Upper lobe of left lung (tissue), 4 donors: ENCODE data around the gene BORCS6.

ENCODE experiments used
- CTCF ChIP-seq, 6 experiments: fragments of 450-650 bp in 4 of 6; fragments of 200-600 bp in 2 of 6; sonication (generic) in 2 of 6; IDR thresholded peaks; one replicate each; pipeline ENCODE4 v1.5.1; 2016 to 2019; ENCODE audit warnings: antibody characterized with exemption in 6 of 6
- POLR2AphosphoS5 ChIP-seq, 2 donors: sonication (generic); formaldehyde crosslinking; IDR thresholded peaks; one replicate each; pipeline ENCODE4 v1.5.1; 2017; ENCODE audit warnings: antibody characterized with exemption in 2 of 2

DNA sequence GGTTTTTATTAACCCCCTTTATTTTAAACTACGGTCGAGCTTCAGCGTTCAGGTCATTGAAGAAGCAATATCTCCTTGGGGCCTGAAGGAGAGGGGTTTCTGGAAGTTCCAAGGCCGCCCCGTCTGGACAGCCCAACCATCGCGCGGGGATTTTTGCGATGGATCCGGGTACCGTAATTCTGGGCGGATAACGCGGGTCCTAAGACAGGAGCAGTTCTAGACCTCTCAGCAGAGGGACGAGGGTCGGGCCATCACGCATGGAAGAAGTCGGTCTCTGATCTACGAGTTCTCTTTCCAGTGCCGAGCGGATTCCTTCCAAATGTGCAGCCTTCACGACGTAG lies 3.6 kb downstream of the BORCS6 start:
- TF ChIP-seq CTCF (IDR thresholded peaks at IDR 0.05) (peak in 1 of 6 experiments; percentile 59), POLR2AphosphoS5 (IDR thresholded peaks at IDR 0.05) (no peak)
